ENCODE measurements around the gene ZNF429.

DNA sequence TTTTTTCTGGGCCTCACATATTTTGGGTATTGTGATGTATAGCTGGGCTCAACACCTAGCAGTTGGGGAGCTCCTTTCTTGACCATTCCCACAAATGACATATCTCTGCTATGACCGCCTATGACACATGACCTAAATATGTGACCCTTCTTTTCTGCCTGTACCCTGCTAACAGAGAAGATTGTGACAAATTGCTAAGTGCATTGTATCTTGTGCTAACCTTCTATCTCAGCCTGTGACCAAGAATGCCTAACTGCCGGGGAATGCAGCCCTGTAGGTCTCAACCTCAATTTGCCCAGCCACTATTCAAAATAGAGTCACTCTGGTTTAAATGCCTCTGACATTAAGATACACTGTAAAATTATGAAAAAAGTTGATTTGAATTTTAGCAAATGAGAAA, 6.8 kb upstream of the ZNF429 start:
- no peak for TF ChIP-seq POLR2AphosphoS5 (IDR thresholded peaks at IDR 0.05; ENCODE audit: low read depth, low read length)
- TF ChIP-seq, protein P1, sequence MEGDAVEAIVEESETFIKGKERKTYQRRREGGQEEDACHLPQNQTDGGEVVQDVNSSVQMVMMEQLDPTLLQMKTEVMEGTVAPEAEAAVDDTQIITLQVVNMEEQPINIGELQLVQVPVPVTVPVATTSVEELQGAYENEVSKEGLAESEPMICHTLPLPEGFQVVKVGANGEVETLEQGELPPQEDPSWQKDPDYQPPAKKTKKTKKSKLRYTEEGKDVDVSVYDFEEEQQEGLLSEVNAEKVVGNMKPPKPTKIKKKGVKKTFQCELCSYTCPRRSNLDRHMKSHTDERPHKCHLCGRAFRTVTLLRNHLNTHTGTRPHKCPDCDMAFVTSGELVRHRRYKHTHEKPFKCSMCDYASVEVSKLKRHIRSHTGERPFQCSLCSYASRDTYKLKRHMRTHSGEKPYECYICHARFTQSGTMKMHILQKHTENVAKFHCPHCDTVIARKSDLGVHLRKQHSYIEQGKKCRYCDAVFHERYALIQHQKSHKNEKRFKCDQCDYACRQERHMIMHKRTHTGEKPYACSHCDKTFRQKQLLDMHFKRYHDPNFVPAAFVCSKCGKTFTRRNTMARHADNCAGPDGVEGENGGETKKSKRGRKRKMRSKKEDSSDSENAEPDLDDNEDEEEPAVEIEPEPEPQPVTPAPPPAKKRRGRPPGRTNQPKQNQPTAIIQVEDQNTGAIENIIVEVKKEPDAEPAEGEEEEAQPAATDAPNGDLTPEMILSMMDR (IDR thresholded peaks at IDR 0.05): no peak
- TF ChIP-seq, protein P2, sequence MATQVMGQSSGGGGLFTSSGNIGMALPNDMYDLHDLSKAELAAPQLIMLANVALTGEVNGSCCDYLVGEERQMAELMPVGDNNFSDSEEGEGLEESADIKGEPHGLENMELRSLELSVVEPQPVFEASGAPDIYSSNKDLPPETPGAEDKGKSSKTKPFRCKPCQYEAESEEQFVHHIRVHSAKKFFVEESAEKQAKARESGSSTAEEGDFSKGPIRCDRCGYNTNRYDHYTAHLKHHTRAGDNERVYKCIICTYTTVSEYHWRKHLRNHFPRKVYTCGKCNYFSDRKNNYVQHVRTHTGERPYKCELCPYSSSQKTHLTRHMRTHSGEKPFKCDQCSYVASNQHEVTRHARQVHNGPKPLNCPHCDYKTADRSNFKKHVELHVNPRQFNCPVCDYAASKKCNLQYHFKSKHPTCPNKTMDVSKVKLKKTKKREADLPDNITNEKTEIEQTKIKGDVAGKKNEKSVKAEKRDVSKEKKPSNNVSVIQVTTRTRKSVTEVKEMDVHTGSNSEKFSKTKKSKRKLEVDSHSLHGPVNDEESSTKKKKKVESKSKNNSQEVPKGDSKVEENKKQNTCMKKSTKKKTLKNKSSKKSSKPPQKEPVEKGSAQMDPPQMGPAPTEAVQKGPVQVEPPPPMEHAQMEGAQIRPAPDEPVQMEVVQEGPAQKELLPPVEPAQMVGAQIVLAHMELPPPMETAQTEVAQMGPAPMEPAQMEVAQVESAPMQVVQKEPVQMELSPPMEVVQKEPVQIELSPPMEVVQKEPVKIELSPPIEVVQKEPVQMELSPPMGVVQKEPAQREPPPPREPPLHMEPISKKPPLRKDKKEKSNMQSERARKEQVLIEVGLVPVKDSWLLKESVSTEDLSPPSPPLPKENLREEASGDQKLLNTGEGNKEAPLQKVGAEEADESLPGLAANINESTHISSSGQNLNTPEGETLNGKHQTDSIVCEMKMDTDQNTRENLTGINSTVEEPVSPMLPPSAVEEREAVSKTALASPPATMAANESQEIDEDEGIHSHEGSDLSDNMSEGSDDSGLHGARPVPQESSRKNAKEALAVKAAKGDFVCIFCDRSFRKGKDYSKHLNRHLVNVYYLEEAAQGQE (IDR thresholded peaks at IDR 0.05; ENCODE audit: insufficient read depth in 1 of 2, low read depth in 2 of 2, low read length in 1 of 2): no peak
- no peak for TF ChIP-seq TCF7L2 (IDR thresholded peaks at IDR 0.05; ENCODE audit: low read depth, low read length)
- TF ChIP-seq SIN3A (IDR thresholded peaks at IDR 0.05; ENCODE audit: borderline replicate concordance, insufficient read depth, low read depth, low read length): no peak

Measured in Panc1 (cell line).